PC-3 (cell line): Measurements from ENCODE around the gene CHST9. TPM values are rescaled to one million over a fixed set of nuclear protein-coding genes. Genes with fewer than 3 reads are reported as not detected.

ENCODE experiments used
- ATAC-seq: fragments of 200-7000 bp; cut with Tn5 transposase; 2 replicates; pipeline ENCODE4 v1.9.1; 2020; ENCODE audit warnings: mild to moderate bottlenecking, moderate library complexity
- BruUV-seq: library from RNA; stranded (reverse); fragments of 400-500 nt; replicated peaks from 2 replicates; lab custom pipeline; 2021; lab: Mats Ljungman, UMichigan
- CTCF ChIA-PET: fragments of 300-600 bp; sonication (Branson Sonifier 250); formaldehyde crosslinking; loops from one replicate; lab custom pipeline; 2022; ENCODE audit warnings: antibody characterized with exemption; lab: Charles Lee
- POLR2A ChIA-PET: fragments of 300-600 bp; sonication (Branson Sonifier 250); formaldehyde crosslinking; loops from one replicate; lab custom pipeline; 2022; ENCODE audit warnings: antibody characterized with exemption; ENCODE audit not compliant: unreplicated experiment; lab: Charles Lee
- DNase-seq: peaks from one replicate; pipeline ENCODE4 v3.0.0-alpha.2; 2015
- H2AFZ ChIP-seq: fragments of 300-600 bp; sonication (generic); 2 replicates; pipeline ENCODE4 v1.6.0; 2016; ENCODE audit warnings: antibody characterized with exemption, low read length
- H3F3A ChIP-seq: fragments of 300-600 bp; sonication (generic); one replicate; pipeline ENCODE4 v1.6.0; 2017; ENCODE audit warnings: antibody characterized with exemption, low read length, control low read depth, mild to moderate bottlenecking; ENCODE audit not compliant: unreplicated experiment
- H3K27ac ChIP-seq: fragments of 300-600 bp; sonication (generic); 2 replicates; pipeline ENCODE4 v1.5.1; 2016; ENCODE audit warnings: mild to moderate bottlenecking, low read length
- H3K27me3 ChIP-seq: fragments of 300-600 bp; sonication (generic); 2 replicates; pipeline ENCODE4 v1.6.1; 2016; ENCODE audit warnings: low read length, mixed read lengths
- H3K36me3 ChIP-seq: fragments of 300-600 bp; sonication (generic); 2 replicates; pipeline ENCODE4 v1.6.1; 2016; ENCODE audit warnings: low read depth, mixed run types, low read length, mixed read lengths
- H3K4me1 ChIP-seq: fragments of 300-600 bp; sonication (generic); 2 replicates; pipeline ENCODE4 v1.5.1; 2016; ENCODE audit warnings: low read length; ENCODE audit not compliant: insufficient read depth
- H3K4me2 ChIP-seq: fragments of 300-600 bp; sonication (generic); 2 replicates; pipeline ENCODE4 v1.6.0; 2016; ENCODE audit warnings: low read length
- H3K4me3 ChIP-seq: fragments of 300-600 bp; sonication (generic); 2 replicates; pipeline ENCODE4 v1.5.1; 2016; ENCODE audit warnings: mild to moderate bottlenecking, low read length, mixed read lengths
- H3K79me2 ChIP-seq: fragments of 300-600 bp; sonication (generic); 2 replicates; pipeline ENCODE4 v1.6.1; 2017; ENCODE audit warnings: low read length, mixed read lengths
- H3K9ac ChIP-seq: fragments of 300-600 bp; sonication (generic); 2 replicates; pipeline ENCODE4 v1.6.0; 2016; ENCODE audit warnings: mild to moderate bottlenecking, low read length
- H3K9me2 ChIP-seq: fragments of 300-600 bp; sonication (generic); replicated peaks from 2 replicates; pipeline ENCODE4 v1.6.1; 2016; ENCODE audit warnings: mixed run types, low read length, mixed read lengths
- H3K9me3 ChIP-seq: fragments of 300-600 bp; sonication (generic); 2 replicates; pipeline ENCODE4 v1.6.1; 2016; ENCODE audit warnings: low read length, mixed read lengths
- H4K20me1 ChIP-seq: fragments of 300-600 bp; sonication (generic); 2 replicates; pipeline ENCODE4 v1.6.1; 2016; ENCODE audit warnings: low read length, mixed read lengths
- CTCF ChIP-seq: fragments of 300-600 bp; sonication (generic); conservative IDR thresholded peaks from 2 replicates; pipeline ENCODE4 v1.5.1; 2017; ENCODE audit warnings: antibody characterized with exemption, low read depth, mild to moderate bottlenecking, low read length
- EZH2 ChIP-seq: fragments of 300-600 bp; sonication (generic); IDR thresholded peaks from one replicate; pipeline ENCODE4 v1.6.1; 2017; ENCODE audit warnings: antibody characterized with exemption, mild to moderate bottlenecking, low read length; ENCODE audit not compliant: unreplicated experiment
- EZH2phosphoT487 ChIP-seq: fragments of 300-600 bp; sonication (generic); IDR thresholded peaks from 2 replicates; pipeline ENCODE4 v1.6.1; 2018; ENCODE audit warnings: mild to moderate bottlenecking, antibody characterized with exemption, low read length, borderline replicate concordance
- intact Hi-C: fragments of 100-400 bp; cut with micrococcal nuclease; formaldehyde crosslinking; loops from 2 replicates; pipeline ENCODE4 v1.9.0; 2023
- total RNA-seq: library from RNA; depleted of rRNA; stranded (reverse); fragments of >200 nt; gene quantifications from 2 replicates; pipeline ENCODE4 v1.2.3, GENCODE V29; 2014

Gene CHST9
- total RNA-seq, 1 experiment from 2014 or later, result not detected

DNA sequence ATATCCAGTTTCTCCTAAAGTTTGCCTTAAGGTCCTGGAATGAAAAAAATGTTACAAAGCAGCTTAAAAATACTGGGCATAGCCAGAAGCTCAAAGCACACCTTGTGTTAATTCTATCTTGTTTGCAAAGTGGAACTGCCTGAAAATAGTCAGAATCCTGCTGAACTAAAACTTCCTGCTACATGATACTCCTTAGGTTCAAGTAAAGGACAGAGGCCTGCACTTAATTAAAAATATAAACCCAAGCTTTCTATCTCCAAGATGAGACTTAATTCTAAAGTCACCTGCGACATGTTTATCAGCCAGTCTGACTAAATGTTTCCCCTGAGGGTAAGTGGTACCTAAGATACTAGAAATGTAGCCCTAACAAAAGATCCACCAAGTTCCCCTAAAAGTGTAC lies 103.4 kb downstream of the CHST9 start:
- H3K36me3 ChIP-seq, result no peaks in the 10 kb centered on the region
- no peak for TF ChIP-seq EZH2
- no peak for TF ChIP-seq CTCF
- TF ChIP-seq EZH2phosphoT487, result no peak
- no peak for ATAC-seq

DNA sequence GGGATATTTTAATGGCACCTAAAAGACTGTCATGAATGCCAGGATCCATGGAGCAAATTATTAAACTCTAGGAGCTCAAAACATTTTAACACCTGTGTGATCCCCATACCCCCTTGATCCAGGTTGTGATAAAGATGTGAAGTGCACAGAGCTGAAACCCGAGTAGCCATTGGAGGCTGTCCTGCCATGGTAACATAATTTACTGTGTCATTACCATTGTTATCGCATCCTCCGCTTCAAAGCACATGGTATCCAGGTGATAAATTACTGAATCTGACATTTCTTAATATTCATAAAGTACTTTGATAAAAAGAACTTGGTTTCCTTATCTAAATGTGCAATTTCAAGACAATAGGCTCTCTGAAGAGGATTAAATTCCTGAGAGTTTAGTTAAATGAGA lies 109.3 kb downstream of the CHST9 start:
- no TSS peak for BruUV-seq
- no peaks in the 10 kb centered on the region for H3K9me3 ChIP-seq
- DNase-seq (no peak), ATAC-seq (no peak)
- H3K9me2 ChIP-seq, result no peaks in the 10 kb centered on the region
- no peak overlapping the region for H3K4me3 ChIP-seq
- CTCF ChIA-PET, result no interaction called here
- peaks cover 11% of the 10 kb centered on the region; the same call in 1 of the 2 replicates for H3K27me3 ChIP-seq
- intact Hi-C loops, result no loop called here
- no peaks in the 10 kb centered on the region for H3F3A ChIP-seq
- TF ChIP-seq CTCF (no peak), EZH2 (no peak), EZH2phosphoT487 (no peak)
- H3K27ac ChIP-seq, result no peak overlapping the region
- no peak overlapping the region for H2AFZ ChIP-seq
- no peaks in the 10 kb centered on the region for H3K4me1 ChIP-seq
- POLR2A ChIA-PET, result no interaction called here
- H3K9ac ChIP-seq, result no peak overlapping the region
- H4K20me1 ChIP-seq, result no peaks in the 10 kb centered on the region
- H3K4me2 ChIP-seq, result no peak overlapping the region
- H3K79me2 ChIP-seq, result no peaks in the 10 kb centered on the region
- no peaks in the 10 kb centered on the region for H3K36me3 ChIP-seq

More for the DNA sequence above, 103.4 kb downstream of the CHST9 start:
- Histone ChIP-seq H3K9me2 (no peaks in the 10 kb centered on the region), H3K9me3 (no peaks in the 10 kb centered on the region), H4K20me1 (no peaks in the 10 kb centered on the region), H3K27ac (no peak overlapping the region), H3K79me2 (no peaks in the 10 kb centered on the region), H3F3A (no peaks in the 10 kb centered on the region), H3K27me3 (peaks cover 7% of the 10 kb centered on the region; the same call in 1 of the 2 replicates), H3K4me2 (no peak overlapping the region), H3K4me1 (no peaks in the 10 kb centered on the region), H2AFZ (no peak overlapping the region), H3K9ac (no peak overlapping the region), H3K4me3 (no peak overlapping the region)
- ChIA-PET POLR2A (no interaction called here), CTCF (no interaction called here)
- intact Hi-C loops, result no loop called here
- no peak for DNase-seq
- BruUV-seq, result no TSS peak

DNA sequence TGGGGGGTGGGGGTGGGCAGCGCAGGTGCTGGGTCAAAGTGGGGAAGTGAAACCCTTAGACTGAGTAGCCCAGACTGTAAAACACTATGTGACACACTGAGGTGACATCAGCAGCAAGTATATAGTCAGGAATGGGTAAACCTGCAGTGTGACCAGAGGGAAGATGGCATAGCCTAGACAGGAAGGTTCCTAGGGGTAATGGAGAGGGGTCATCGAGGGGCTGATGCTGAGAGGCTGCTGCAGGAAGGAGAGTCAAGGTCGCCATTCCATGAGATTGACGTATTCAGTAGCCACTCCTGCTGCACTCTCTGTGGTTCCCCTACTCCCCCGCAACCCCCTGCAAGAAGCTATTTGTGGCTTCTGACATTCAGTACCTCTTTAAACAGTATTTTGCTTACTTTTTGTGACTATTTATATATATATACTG lies 111.7 kb downstream of the CHST9 start:
- no peak for ATAC-seq
- ChIA-PET CTCF (no interaction called here), POLR2A (no interaction called here)
- no peaks in the 10 kb centered on the region for H3K4me1 ChIP-seq
- no peak for DNase-seq
- H3K27me3 ChIP-seq, result 0 out of 2 replicates have a peak, but pooled peaks cover 9% of the 10 kb centered on the region
- no peak overlapping the region for H3K4me2 ChIP-seq
- H3K9me2 ChIP-seq, result no peaks in the 10 kb centered on the region
- H3K79me2 ChIP-seq, result no peaks in the 10 kb centered on the region
- no TSS peak for BruUV-seq
- TF ChIP-seq EZH2 (no peak), CTCF (no peak), EZH2phosphoT487 (no peak)
- no peaks in the 10 kb centered on the region for H3K36me3 ChIP-seq
- no peak overlapping the region for H3K9ac ChIP-seq
- no peaks in the 10 kb centered on the region for H3F3A ChIP-seq
- H2AFZ ChIP-seq, result no peak overlapping the region
- intact Hi-C loops, result no loop called here
- no peaks in the 10 kb centered on the region for H3K9me3 ChIP-seq
- no peaks in the 10 kb centered on the region for H4K20me1 ChIP-seq
- H3K27ac ChIP-seq, result no peak overlapping the region
- no peak overlapping the region for H3K4me3 ChIP-seq
